GM12873 (cell line): ENCODE measurements around the gene ZFPM1.

ENCODE experiments used
- CTCF ChIP-seq: IDR thresholded peaks from 2 replicates; pipeline ENCODE4 v1.5.1; 2012; ENCODE audit warnings: low read depth, mild to moderate bottlenecking, moderate library complexity, low read length, control low read depth; ENCODE audit not compliant: insufficient read depth; ENCODE audit errors: missing control alignments

ZFPM1 gene

GRCh38 chr16:88414521-88415380 is 38.3 kb upstream of the ZFPM1 start:
- TF ChIP-seq CTCF = no peak

- no peak for TF ChIP-seq CTCF
These were observed 37.7 kb upstream of the ZFPM1 start for GRCh38 chr16:88415381-88415705.

- TF ChIP-seq CTCF = no peak
These were observed 37.3 kb upstream of the ZFPM1 start for GRCh38 chr16:88415713-88416323.

- TF ChIP-seq CTCF = no peak
These were observed 36.4 kb upstream of the ZFPM1 start for GRCh38 chr16:88416686-88417085.

- no peak for TF ChIP-seq CTCF
These were observed 35.2 kb upstream of the ZFPM1 start for GRCh38 chr16:88417684-88418476.

GRCh38 chr16:88418869-88419268 is 34.2 kb upstream of the ZFPM1 start:
- no peak for TF ChIP-seq CTCF

GRCh38 chr16:88419790-88420189 is 33.3 kb upstream of the ZFPM1 start:
- TF ChIP-seq CTCF = no peak
